Parathyroid adenoma (tissue), 2 donors: ENCODE data around the gene RER1.
"Not testable (repeated sequence)": the region's sequence is repeated elsewhere in the genome, so short reads cannot be mapped to it uniquely, and the experiment has no call there.

ENCODE experiments used
- H2AFZ ChIP-seq: fragments of 300-600 bp; sonication (generic); one replicate; pipeline ENCODE4 v1.7.0; 2017; ENCODE audit warnings: antibody characterized with exemption, mild to moderate bottlenecking
- H3K27ac ChIP-seq: fragments of 300-600 bp; sonication (generic); one replicate; pipeline ENCODE4 v1.7.0; 2017
- H3K27me3 ChIP-seq: fragments of 300-600 bp; sonication (generic); one replicate; pipeline ENCODE4 v1.7.0; 2017; ENCODE audit warnings: low read length; ENCODE audit not compliant: control insufficient read depth, insufficient read depth
- H3K36me3 ChIP-seq: fragments of 300-600 bp; sonication (generic); one replicate; pipeline ENCODE4 v1.7.0; 2017; ENCODE audit warnings: low read length; ENCODE audit not compliant: control insufficient read depth, insufficient read depth
- H3K4me1 ChIP-seq: fragments of 300-600 bp; sonication (generic); one replicate; pipeline ENCODE4 v1.7.0; 2017; ENCODE audit warnings: control low read depth
- H3K4me2 ChIP-seq: fragments of 300-600 bp; sonication (generic); one replicate; pipeline ENCODE4 v1.7.0; 2017; ENCODE audit warnings: low read length
- H3K4me3 ChIP-seq: fragments of 300-600 bp; sonication (generic); one replicate; pipeline ENCODE4 v1.7.0; 2017; ENCODE audit warnings: low read depth, low read length
- H3K79me2 ChIP-seq: fragments of 300-600 bp; sonication (generic); one replicate; pipeline ENCODE4 v1.7.0; 2017; ENCODE audit warnings: control low read depth
- H3K9ac ChIP-seq: fragments of 300-600 bp; sonication (generic); one replicate; pipeline ENCODE4 v1.7.0; 2017; ENCODE audit warnings: mild to moderate bottlenecking
- H3K9me3 ChIP-seq: fragments of 300-600 bp; sonication (generic); one replicate; pipeline ENCODE4 v1.7.0; 2017; ENCODE audit warnings: low read length; ENCODE audit not compliant: control insufficient read depth
- CTCF ChIP-seq: fragments of 300-600 bp; sonication (generic); IDR thresholded peaks from one replicate; pipeline ENCODE4 v1.7.0; 2017; ENCODE audit warnings: antibody characterized with exemption, mild to moderate bottlenecking
- donor health status: primary hyperparathyroidism.

The RER1 gene

DNA sequence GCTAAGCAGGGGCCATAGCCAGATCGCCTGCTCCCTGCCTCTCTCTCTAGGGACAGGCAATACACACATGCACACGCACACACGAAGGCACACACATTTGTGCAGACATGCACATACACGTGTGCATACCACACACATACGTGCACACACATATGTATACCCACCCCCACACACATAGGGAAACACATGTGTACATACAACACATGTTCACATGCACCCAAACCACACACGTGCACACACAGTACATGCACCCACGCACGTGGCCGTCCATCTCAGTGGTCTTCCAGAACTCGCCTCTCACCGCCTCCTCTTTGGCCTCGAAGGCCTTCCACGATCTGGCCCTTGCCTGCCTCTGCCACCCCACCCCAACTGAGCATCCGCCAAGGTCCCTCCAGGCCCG, 46.0 kb downstream of the RER1 start:
- H3K9me3 ChIP-seq = no peaks in the 10 kb centered on the region
- no peaks in the 10 kb centered on the region for H3K4me1 ChIP-seq
- no peak for TF ChIP-seq CTCF
- no peak overlapping the region for H3K9ac ChIP-seq
- peaks cover 5% of the 10 kb centered on the region for H3K27me3 ChIP-seq
- H2AFZ ChIP-seq = no peak overlapping the region
- H3K27ac ChIP-seq = no peak overlapping the region
- H3K4me2 ChIP-seq = no peak overlapping the region
- H3K79me2 ChIP-seq = no peaks in the 10 kb centered on the region
- no peaks in the 10 kb centered on the region for H3K36me3 ChIP-seq
- H3K4me3 ChIP-seq = no peak overlapping the region

DNA sequence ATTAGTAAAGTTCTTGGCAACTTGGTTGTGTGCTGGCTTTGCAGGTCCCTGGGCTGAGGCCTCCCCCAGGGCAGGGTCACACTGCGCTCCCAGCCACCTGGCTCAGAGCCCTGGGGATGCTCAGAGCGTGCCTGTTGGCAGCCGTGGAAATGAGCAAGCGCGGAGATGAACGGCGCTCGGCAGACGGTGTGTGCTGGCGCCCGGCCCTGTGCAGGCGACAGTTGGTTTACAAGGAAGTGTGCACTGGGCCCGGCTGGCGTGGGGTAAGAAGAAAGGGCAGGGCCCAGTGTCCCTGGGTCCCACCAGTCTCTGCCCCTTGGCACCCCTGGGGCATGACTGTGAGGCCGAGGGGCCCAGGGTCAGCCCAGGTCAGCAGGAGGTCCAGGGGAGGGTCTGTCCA, 46.4 kb downstream of the RER1 start:
- no peak overlapping the region for H3K9ac ChIP-seq
- no peak overlapping the region for H3K4me2 ChIP-seq
- H3K4me3 ChIP-seq = no peak overlapping the region
- peaks cover 5% of the 10 kb centered on the region for H3K27me3 ChIP-seq
- no peaks in the 10 kb centered on the region for H3K79me2 ChIP-seq
- H3K36me3 ChIP-seq = no peaks in the 10 kb centered on the region
- TF ChIP-seq CTCF = no peak
- H2AFZ ChIP-seq = no peak overlapping the region
- no peaks in the 10 kb centered on the region for H3K4me1 ChIP-seq
- H3K27ac ChIP-seq = no peak overlapping the region
- no peaks in the 10 kb centered on the region for H3K9me3 ChIP-seq

DNA sequence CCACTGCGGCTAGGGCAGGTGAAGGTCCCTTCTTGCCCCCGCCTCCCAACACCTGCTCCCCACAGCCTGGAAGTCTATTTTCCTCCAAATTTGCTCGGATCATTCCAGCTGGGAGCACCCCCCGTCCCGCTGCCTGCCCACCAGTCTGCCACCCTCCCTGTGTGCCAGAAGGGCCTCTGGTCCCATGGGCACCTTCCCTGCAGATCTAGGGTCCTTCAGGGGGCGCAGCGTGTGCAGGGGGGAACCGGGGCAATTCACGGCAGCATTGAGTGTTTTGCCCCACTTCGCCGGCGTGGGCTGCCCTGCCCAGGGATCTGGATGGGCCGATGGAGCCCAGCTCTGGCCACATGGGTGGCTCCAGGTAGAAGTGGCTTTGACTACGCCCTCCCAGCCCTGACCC, 47.0 kb downstream of the RER1 start:
- no peaks in the 10 kb centered on the region for H3K36me3 ChIP-seq
- no peaks in the 10 kb centered on the region for H3K9me3 ChIP-seq
- no peak overlapping the region for H3K4me3 ChIP-seq
- H3K79me2 ChIP-seq = no peaks in the 10 kb centered on the region
- H2AFZ ChIP-seq = no peak overlapping the region
- no peak overlapping the region for H3K9ac ChIP-seq
- H3K27ac ChIP-seq = no peak overlapping the region
- H3K27me3 ChIP-seq = peaks cover 5% of the 10 kb centered on the region
- no peaks in the 10 kb centered on the region for H3K4me1 ChIP-seq
- no peak for TF ChIP-seq CTCF
- H3K4me2 ChIP-seq = no peak overlapping the region

DNA sequence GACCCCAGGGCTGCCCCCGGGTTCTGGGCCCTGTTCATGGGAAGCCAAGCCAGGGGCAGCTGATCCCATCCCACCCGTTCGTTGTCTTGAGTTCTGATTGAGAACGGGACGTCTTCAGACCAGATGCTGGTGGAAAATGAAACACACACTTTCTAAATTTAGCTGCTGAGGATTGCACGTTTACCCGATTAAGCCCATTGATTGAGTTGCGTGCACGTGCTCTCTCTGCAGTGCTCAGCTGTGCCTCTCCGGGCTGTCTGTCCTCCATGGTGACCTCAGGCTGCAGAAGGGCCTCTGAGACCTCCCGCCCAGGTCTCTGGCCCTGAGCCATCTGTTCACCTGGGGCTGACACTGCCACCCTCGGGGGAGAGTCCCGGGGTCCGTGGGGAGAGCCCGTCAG, 47.7 kb downstream of the RER1 start:
- Histone ChIP-seq H2AFZ (no peak overlapping the region), H3K27me3 (no peaks in the 10 kb centered on the region), H3K4me2 (no peak overlapping the region), H3K79me2 (no peaks in the 10 kb centered on the region), H3K9ac (no peak overlapping the region), H3K36me3 (no peaks in the 10 kb centered on the region), H3K4me1 (no peaks in the 10 kb centered on the region), H3K9me3 (no peaks in the 10 kb centered on the region), H3K27ac (no peak overlapping the region), H3K4me3 (no peak overlapping the region)
- TF ChIP-seq CTCF = no peak

GRCh38 chr1:2440346-2440745, 48.7 kb downstream of the RER1 start:
- not testable (repeated sequence) for H3K79me2 ChIP-seq, H3K4me2 ChIP-seq, H3K27me3 ChIP-seq, H3K36me3 ChIP-seq, H3K4me3 ChIP-seq, H2AFZ ChIP-seq, H3K27ac ChIP-seq, H3K4me1 ChIP-seq, H3K9ac ChIP-seq, H3K9me3 ChIP-seq
